Colonic mucosa (tissue), 4 donors: ENCODE measurements around the gene FKBP5. TPM values are rescaled to one million over a fixed set of nuclear protein-coding genes. Genes with fewer than 3 reads are reported as not detected.
A peak's percentile ranks its signal among the peaks of the same experiment; 100 is the strongest.
"Not testable (repeated sequence)": the region's sequence is repeated elsewhere in the genome, so short reads cannot be mapped to it uniquely, and the experiment has no call there.

Experiments
- DNase-seq: peaks from one replicate; pipeline ENCODE4 v3.0.0-alpha.2; 2020
- H3K27ac ChIP-seq: fragments of 200-600 bp; one replicate; pipeline ENCODE4 v1.8.0; 2021
- H3K27me3 ChIP-seq: fragments of 200-600 bp; one replicate; pipeline ENCODE4 v1.8.0; 2021
- H3K36me3 ChIP-seq: fragments of 200-600 bp; one replicate; pipeline ENCODE4 v1.8.0; 2021
- H3K4me1 ChIP-seq: fragments of 200-600 bp; one replicate; pipeline ENCODE4 v1.8.0; 2021; ENCODE audit warnings: mild to moderate bottlenecking
- H3K4me3 ChIP-seq: fragments of 200-600 bp; one replicate; pipeline ENCODE4 v1.8.0; 2021
- H3K9ac ChIP-seq, 2 donors: one replicate each; pipeline ENCODE4 v1.7.0; 2013; ENCODE audit warnings: control low read depth in 2 of 2, low read depth in 2 of 2, low read length in 2 of 2
- H3K9me3 ChIP-seq: fragments of 200-600 bp; one replicate; pipeline ENCODE4 v1.8.0; 2021
- intact Hi-C: fragments of 100-400 bp; cut with DNase I; formaldehyde crosslinking; loops from one replicate; pipeline ENCODE4 v1.14.1; 2022
- total RNA-seq, 2 donors: library from RNA; stranded (reverse); fragmentation: NEBNext Ultra II Directional in 1 of 2; extraction: Animal tissue kit (Norgen Biotek cat#: 25700) in 1 of 2; gene quantifications; one replicate each; pipeline ENCODE4 v1.2.1, GENCODE V29; 2021
- TF ChIP-seq, protein P1 (sequence below): fragments of 200-600 bp; IDR thresholded peaks from one replicate; pipeline ENCODE4 v1.8.0; 2022; ENCODE audit warnings: antibody characterized with exemption, mild to moderate bottlenecking
- donor health status: healthy.
- donor health status: DM: no; HTN: no; CAD: no.
- donor health status: DM: no; HTN: no; CAD: no.

FKBP5 gene
- total RNA-seq, 2 donors from 2014 or later: 29.1 to 54.7 TPM

DNA sequence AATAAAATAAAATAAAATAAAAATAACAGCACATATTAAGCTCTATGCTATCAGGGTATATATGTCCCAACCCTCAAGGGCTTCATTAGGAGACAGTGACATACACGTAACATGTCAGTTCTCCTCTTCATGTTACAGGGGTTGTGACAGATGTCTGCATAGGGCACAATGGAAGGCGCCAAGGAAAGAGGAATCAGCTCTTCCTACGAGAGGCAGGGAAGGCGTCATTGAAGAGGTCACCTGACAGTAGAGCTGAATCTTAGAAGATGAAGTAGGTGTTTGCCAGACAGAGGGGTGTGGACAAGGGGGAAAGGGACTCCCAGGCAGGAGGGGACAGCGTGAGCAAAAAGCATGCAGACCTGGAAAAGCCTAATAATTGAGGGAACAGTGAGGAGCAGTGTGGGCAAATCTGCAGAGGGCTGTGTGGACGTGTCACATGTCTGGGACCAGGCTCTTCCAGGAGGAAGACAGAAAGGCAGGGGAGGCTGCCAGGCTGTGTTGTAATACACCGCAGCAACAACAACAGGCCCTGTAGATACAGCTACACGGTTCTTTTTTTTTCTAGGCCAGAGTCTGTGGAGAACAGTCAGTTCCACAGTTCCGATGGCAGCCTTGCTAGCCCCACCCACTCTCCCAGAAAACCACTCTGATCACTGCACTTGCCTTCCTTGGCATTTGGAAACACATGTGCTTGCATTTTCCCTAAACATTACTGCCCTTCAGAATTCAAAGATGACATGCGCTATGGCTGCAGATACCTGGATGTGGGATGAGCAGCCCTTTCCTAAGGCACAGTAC is 2.5 kb upstream of the FKBP5 start:
- Histone ChIP-seq H3K27ac (peak overlapping the region; percentile 32), H3K27me3 (no peaks in the 10 kb centered on the region), H3K4me1 (no peaks in the 10 kb centered on the region), H3K9ac (no peak overlapping the region), H3K9me3 (no peaks in the 10 kb centered on the region), H3K4me3 (no peak overlapping the region), H3K36me3 (no peaks in the 10 kb centered on the region)
- intact Hi-C loops: no loop called here
- peak; percentile 54 for DNase-seq
- TF ChIP-seq, protein P1, sequence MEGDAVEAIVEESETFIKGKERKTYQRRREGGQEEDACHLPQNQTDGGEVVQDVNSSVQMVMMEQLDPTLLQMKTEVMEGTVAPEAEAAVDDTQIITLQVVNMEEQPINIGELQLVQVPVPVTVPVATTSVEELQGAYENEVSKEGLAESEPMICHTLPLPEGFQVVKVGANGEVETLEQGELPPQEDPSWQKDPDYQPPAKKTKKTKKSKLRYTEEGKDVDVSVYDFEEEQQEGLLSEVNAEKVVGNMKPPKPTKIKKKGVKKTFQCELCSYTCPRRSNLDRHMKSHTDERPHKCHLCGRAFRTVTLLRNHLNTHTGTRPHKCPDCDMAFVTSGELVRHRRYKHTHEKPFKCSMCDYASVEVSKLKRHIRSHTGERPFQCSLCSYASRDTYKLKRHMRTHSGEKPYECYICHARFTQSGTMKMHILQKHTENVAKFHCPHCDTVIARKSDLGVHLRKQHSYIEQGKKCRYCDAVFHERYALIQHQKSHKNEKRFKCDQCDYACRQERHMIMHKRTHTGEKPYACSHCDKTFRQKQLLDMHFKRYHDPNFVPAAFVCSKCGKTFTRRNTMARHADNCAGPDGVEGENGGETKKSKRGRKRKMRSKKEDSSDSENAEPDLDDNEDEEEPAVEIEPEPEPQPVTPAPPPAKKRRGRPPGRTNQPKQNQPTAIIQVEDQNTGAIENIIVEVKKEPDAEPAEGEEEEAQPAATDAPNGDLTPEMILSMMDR: no peak

DNA sequence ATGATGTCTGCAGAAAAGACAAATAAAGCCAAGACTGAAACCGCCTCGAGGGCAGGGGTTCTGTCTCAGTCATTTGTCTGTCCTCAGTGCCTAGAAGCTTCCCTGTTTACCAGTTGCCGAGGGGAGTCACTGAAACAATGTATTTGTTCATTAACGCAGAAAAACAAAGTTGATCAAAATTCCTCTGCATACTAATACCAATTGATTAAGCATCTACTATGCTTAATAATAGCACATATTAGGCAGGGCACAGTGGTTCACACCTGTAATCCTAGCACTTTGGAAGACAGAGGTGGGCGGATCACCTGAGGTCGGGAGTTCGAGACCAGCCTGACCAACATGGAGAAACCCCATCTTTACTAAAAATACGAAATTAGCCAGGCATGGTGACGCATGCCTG is 1.8 kb upstream of the FKBP5 start:
- no peak overlapping the region for H3K27ac ChIP-seq
- TF ChIP-seq, protein P1: no peak
- intact Hi-C loops: no loop called here
- no peaks in the 10 kb centered on the region for H3K9me3 ChIP-seq
- H3K27me3 ChIP-seq: no peaks in the 10 kb centered on the region
- no peaks in the 10 kb centered on the region for H3K4me1 ChIP-seq
- DNase-seq: no peak
- no peaks in the 10 kb centered on the region for H3K36me3 ChIP-seq
- H3K4me3 ChIP-seq: no peak overlapping the region
- no peak overlapping the region for H3K9ac ChIP-seq

DNA sequence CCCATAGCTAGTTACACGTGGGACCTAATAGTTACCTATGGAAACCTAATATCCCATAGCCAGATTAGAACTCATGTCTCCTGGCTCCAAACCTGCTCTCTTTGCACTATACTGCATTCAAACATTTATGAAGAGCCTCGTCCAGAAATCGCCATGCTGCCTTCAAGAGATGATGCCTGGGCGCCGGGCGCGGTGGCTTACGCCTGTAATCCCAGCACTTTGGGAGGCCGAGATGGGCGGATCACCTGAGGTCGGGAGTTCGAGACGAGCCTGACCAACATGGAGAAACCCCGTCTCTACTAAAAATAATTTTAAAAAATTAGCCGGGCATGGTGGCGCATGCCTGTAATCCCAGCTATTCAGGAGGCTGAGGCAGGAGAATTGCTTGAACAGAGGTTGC is 1.3 kb upstream of the FKBP5 start:
- intact Hi-C loops, DNase-seq: not testable (repeated sequence)

DNA sequence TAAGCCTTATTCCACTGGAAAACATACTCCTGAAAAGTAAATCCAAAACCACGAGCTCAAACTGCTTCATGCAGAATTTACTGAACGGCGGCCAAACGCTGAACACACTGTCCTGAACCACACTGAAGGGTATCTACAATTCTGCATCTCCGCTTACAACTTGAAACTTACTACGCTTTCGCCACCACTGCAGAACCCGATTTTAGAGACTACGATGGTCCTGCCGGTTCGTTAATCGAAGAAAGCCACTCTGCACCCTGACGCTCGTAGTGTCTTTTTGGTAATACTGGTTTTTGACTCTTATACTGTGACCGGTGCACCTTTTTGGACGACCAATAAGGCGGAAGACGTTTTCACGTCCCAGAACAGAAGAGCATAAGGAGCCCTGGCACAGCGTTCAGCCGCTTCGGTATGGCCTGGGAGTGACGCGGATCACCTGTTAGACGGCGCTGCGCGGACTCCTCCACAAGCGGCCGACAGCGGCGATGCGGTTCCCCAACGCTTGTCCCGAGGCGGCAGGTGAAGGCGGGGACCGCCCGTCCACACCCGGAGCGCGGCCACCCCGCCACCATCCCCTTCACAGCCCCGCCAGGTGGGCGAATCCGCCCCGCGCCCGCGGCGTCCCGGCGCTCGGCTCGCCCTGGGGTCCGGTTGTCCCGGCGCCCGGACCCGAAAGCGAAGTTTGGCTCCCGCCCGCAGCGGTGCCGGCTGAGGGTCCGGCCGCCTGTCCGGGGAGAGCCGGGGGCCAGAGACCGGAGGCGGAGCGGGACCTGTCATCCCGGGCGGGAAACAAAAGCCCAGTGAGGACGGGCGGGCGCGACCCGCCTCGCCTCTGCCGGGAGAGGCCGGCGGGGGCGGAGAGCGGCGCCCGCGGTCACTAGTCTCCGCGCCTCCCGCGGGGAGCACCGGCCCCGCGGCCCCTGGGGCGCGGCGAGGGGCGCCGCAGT is 784 bp downstream of the FKBP5 start:
- DNase-seq: peak; percentile 71
- intact Hi-C loops: loop anchor here (2.0 to 5.0 kb wide), 2 partner anchors 34 to 45 kb away; no protein-coding TSS in a partner anchor
- TF ChIP-seq, protein P1: no peak
- Histone ChIP-seq H3K9me3 (no peaks in the 10 kb centered on the region), H3K4me1 (no peaks in the 10 kb centered on the region), H3K27me3 (no peaks in the 10 kb centered on the region), H3K9ac (peak overlapping the region; percentile 92 to 99), H3K36me3 (no peaks in the 10 kb centered on the region), H3K27ac (peak overlapping the region; percentile 84), H3K4me3 (peak overlapping the region; percentile 94)

More for the DNA sequence above, 1.3 kb upstream of the FKBP5 start:
- not testable (repeated sequence) for H3K27me3 ChIP-seq, H3K36me3 ChIP-seq, H3K27ac ChIP-seq, H3K4me3 ChIP-seq, H3K9ac ChIP-seq, H3K9me3 ChIP-seq, H3K4me1 ChIP-seq

DNA sequence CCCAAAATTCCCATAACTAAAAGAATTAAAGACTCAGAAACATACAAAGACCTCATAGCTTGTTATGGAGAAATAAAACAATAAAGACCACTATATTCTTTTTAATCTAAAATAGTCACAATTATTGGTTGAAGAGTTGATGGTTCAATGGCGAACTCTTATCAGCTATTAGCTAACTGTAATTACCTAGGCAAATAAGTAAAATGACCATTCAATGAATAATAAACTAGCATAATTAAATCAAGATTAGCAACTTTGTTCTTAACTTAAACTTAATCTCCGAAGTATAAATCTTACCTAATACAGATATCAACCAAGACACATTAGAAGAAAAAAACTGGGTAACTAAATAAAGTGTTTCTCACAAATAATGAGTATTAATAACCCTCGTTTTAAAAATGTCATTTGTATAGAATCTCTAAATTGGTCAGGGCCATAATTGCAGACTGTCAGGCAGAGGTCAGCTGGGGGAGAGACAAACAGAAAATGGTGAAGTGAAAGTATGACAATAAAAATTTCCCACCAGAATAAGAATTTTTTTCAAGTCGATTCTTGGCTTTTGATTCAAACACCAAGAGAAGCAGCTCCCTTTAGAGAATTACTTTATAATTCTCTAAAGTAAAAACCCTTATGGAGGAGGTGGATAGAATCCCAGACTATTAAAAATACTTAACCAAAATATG is 1.7 kb downstream of the FKBP5 start:
- Histone ChIP-seq H3K36me3 (no peaks in the 10 kb centered on the region), H3K27ac (peak overlapping the region; percentile 84), H3K27me3 (no peaks in the 10 kb centered on the region), H3K9ac (peak overlapping the region; percentile 92 to 99), H3K4me3 (peak overlapping the region; percentile 94), H3K9me3 (no peaks in the 10 kb centered on the region), H3K4me1 (no peaks in the 10 kb centered on the region)
- TF ChIP-seq, protein P1: no peak
- no peak for DNase-seq
- intact Hi-C loops: loop anchor here (2.0 to 5.0 kb wide), 2 partner anchors 35 to 46 kb away; no protein-coding TSS in a partner anchor
